IPS-15b (cell line): ENCODE results near the gene QRICH1.
A peak's percentile ranks its signal among the peaks of the same experiment; 100 is the strongest.

Experiments
- H3K27me3 ChIP-seq: one replicate; pipeline ENCODE4 v1.6.1; 2013; ENCODE audit warnings: low read length; ENCODE audit not compliant: control insufficient read depth, insufficient read depth
- H3K36me3 ChIP-seq: one replicate; pipeline ENCODE4 v1.6.1; 2013; ENCODE audit warnings: low read length; ENCODE audit not compliant: control insufficient read depth, insufficient read depth
- H3K4me1 ChIP-seq: one replicate; pipeline ENCODE4 v1.6.1; 2013; ENCODE audit warnings: mild to moderate bottlenecking, low read length; ENCODE audit not compliant: control insufficient read depth, insufficient read depth
- H3K4me3 ChIP-seq: one replicate; pipeline ENCODE4 v1.5.1; 2013; ENCODE audit warnings: low read depth, low read length
- H3K9ac ChIP-seq: one replicate; pipeline ENCODE4 v1.6.1; 2013; ENCODE audit warnings: low read depth, mild to moderate bottlenecking, low read length
- H3K9me3 ChIP-seq: one replicate; pipeline ENCODE4 v1.6.1; 2013; ENCODE audit warnings: mild to moderate bottlenecking, low read length; ENCODE audit not compliant: control insufficient read depth, insufficient read depth

QRICH1 gene

DNA sequence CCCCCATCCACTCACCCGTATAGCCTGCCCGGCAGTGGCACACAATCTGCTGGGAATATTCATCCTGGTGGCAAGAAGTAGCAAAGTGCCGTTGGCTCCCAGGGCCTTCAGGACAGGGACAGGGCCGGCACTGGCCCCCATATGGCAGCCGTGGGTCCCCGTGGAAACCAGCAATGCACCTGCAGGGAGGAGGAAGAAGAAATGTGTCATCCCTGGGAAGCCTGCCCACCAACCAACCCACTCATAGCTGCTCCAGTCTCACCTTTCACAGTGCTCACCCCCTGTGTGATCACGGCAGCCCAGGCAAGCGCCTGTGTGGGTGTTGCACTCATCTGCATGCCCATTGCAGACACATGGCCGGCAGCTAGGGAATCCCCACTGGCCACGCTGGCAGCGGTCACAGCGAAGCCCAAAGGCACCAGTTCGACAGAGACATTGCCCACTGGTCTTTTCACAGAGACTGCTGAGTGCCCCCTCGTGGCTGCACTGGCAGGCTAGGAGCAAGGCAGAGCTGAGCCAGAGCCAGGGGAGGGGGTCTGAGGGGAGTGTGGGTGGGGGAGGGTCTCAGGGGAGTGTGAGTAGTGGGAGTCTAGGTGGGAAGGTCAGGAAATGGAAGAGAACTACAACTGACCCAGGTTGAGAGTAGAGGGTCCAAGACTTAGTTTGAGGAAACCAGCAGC, 31.3 kb upstream of the QRICH1 start:
- no peak overlapping the region for H3K4me3 ChIP-seq
- no peak overlapping the region for H3K9ac ChIP-seq
- H3K4me1 ChIP-seq = no peaks in the 10 kb centered on the region
- H3K27me3 ChIP-seq = no peaks in the 10 kb centered on the region
- H3K36me3 ChIP-seq = peaks cover 41% of the 10 kb centered on the region
- H3K9me3 ChIP-seq = no peaks in the 10 kb centered on the region

DNA sequence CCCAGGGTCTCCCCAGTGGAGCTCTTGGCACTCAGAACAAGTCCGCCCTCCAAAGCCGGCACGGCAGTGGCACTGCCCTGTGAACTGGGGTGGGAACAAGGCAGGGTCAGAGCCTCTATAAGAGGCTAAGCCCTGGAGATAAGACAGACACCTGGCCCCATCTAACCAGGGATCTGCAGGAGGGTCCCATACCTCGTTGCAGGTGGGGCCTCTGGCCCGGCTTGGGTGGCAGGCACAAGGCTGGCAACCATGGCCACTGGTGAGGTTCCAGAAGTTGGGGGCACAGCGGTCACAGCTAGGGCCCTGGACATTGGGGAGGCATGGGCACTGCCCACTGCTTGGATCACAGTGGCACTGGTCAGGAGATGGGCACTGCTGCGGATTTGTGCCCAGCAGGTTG, 30.3 kb upstream of the QRICH1 start:
- Histone ChIP-seq H3K36me3 (peaks cover 40% of the 10 kb centered on the region), H3K4me3 (no peak overlapping the region), H3K4me1 (peaks cover 5% of the 10 kb centered on the region), H3K27me3 (no peaks in the 10 kb centered on the region), H3K9ac (no peak overlapping the region), H3K9me3 (no peaks in the 10 kb centered on the region)

DNA sequence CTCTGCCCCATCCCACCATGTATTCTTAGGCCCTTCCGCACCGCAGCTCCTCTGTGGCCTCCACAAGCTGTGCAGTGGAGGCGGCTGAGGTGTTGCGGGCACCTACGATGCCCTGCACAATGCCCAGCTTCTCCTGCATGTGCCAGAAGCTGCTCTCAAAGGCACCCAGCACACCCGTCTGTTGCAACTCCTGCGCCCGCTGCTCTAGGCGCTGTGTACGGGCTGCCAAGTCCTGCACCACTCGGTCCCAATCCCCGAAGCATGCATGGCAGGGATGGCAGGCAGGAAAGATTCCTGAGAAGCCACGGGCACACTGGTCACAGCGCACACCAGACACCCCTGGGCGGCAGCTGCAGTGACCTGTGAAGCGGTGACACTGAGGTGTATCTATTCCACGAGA, 29.8 kb upstream of the QRICH1 start:
- no peaks in the 10 kb centered on the region for H3K9me3 ChIP-seq
- no peaks in the 10 kb centered on the region for H3K27me3 ChIP-seq
- H3K9ac ChIP-seq = no peak overlapping the region
- H3K4me3 ChIP-seq = no peak overlapping the region
- H3K36me3 ChIP-seq = peaks cover 42% of the 10 kb centered on the region
- peaks cover 5% of the 10 kb centered on the region for H3K4me1 ChIP-seq

DNA sequence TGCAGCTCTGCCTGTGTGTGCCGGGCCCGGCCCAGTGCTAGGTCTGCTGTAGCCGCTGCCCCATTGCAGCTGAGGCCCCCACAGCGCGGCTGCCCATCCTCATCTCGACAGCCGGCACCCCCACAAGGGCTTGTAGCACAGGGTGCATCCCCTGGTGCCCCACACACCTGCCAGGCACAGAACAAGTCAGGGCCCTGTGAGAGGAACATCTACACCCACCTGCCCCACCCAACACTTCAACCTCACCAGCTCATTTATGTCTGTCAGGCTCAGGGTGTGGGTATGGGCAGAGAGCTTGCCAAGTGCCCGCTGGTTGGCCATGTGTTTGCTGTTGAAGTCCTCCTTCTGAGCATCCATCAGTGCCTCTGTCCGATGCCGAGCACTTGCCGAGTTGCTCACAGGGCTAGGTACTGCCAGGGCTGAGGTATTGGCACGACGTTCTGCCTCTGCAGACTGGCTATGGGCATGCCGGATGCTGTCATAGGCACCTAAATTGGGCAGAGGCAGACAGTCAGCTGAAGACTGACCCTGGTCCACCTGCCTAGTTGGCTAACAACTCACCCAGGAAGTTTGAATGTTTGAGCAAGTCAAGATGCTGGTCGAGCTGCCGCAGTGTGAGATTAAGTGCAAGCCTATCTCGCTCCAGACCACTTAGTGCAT, 29.1 kb upstream of the QRICH1 start:
- Histone ChIP-seq H3K36me3 (peaks cover 43% of the 10 kb centered on the region), H3K4me1 (peaks cover 5% of the 10 kb centered on the region), H3K27me3 (no peaks in the 10 kb centered on the region), H3K4me3 (no peak overlapping the region), H3K9me3 (no peaks in the 10 kb centered on the region), H3K9ac (no peak overlapping the region)

DNA sequence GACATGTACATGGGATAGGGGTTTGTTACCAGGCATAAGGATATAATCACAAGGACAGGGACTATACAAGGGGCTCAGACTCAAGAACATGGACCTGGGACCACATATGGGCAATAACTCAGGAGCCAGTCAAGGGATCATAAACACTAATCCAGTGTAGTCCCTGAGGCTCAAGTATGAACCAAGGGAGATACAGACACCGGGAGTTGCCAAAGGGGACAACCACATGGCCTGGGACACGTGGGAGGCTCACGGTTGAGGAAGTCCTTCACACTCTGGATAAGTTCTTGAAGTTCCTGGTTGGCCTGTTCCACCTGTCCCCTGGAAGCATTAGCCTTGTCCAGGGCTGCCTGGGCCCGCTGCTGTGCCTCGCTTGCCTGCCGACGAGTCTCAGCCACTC, 28.6 kb upstream of the QRICH1 start:
- Histone ChIP-seq H3K9ac (no peak overlapping the region), H3K36me3 (peaks cover 49% of the 10 kb centered on the region), H3K27me3 (no peaks in the 10 kb centered on the region), H3K9me3 (no peaks in the 10 kb centered on the region), H3K4me3 (no peak overlapping the region), H3K4me1 (peaks cover 5% of the 10 kb centered on the region)

DNA sequence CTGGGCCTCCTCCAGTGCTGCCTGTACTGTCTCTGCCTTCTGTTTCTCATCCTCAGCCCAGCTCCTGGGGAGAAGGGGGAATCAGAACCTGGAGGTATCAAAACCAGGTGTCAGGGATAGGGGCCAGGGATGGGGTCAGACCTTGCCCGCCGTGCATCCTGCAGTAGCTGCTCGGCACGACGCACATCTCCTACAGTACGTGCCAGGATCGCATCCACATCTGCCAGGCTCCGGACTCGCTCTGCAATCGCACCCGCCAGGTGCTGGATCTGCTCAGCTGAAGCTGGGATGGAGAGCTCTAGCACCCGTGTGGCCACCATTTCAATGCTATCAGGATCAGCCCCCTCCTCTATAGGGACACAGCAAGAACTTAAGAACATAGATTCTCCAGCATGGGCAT, 28.2 kb upstream of the QRICH1 start:
- Histone ChIP-seq H3K36me3 (peaks cover 53% of the 10 kb centered on the region), H3K4me3 (no peak overlapping the region), H3K27me3 (no peaks in the 10 kb centered on the region), H3K9me3 (no peaks in the 10 kb centered on the region), H3K4me1 (peaks cover 5% of the 10 kb centered on the region), H3K9ac (no peak overlapping the region)

DNA sequence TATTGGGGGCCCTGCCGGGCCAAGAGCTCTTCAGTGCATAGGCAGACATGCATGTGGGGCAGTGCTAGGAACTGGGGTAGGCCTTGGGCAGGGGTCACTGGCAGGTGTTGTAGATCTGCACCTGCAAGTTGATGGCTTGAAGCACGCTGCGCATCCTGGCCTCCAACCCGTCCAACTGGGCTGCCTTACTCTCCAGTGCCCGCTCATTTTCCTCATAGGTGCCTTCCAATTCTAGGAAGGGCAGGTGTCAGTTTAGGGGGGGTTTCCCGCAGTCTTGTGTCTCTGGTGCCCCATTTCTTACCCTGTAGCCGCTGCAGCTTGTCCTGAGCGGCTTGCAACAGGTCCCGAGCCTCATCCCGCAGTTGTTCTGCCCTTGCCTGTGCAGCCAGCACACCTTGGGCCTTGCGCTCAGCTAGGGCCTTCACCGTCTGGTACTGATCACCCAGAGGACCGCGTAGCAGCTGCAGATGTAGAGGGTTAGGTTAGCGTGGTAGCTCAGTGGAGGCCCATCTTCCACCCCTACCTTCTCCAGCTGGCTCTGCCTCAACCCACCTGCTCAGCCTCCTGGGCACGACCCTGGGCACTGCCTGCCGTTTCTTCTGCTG, 27.4 kb upstream of the QRICH1 start:
- Histone ChIP-seq H3K9me3 (no peaks in the 10 kb centered on the region), H3K4me1 (peaks cover 5% of the 10 kb centered on the region), H3K27me3 (no peaks in the 10 kb centered on the region), H3K4me3 (peak overlapping the region; percentile 37), H3K9ac (peak overlapping the region; percentile 85), H3K36me3 (peaks cover 60% of the 10 kb centered on the region)

DNA sequence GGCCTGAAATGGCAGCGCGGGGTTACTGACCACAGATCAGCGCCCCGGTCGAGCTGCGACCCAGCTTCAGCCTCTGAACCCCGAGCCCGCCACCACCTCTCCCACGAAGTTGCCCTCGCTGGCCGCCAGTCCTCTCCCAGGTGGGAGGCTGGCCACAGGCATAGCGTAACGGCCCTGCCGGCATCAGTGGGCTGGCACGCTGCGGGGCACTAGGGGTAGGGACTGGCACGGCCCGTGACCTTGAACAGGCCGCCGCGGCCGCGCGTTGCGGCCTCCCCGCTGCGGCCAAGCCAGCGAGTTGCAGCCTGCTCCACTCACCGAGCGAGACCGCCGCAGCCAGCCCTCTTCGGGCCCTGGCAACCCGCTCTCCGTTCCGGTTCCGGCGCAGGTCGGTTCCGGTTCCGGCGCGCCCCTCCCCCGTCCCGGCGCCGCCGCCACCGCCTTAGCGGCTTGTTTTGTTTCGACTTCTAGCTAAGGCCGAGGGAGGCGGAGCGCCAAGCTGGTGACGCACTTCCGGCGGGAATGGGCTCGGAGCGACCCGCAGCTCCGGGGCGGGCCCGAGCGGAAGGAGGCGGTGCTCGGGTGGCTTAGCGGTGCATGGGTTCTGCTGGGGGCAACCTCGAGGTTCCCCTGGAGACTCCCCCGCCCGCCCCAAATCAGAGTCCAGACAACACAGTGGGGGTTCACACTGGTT, 26.7 kb upstream of the QRICH1 start, which contains the start of gene USP19:
Gene USP19, minus strand, starts transcription at position 386 of the 694 bp plus-strand sequence. CDS start 1,678 bp downstream, outside the sequence.
- Histone ChIP-seq H3K27me3 (no peaks in the 10 kb centered on the region), H3K4me3 (peak within 1 kb of the TSS; percentile 95), H3K36me3 (peaks cover 66% of the 10 kb centered on the region), H3K9me3 (no peaks in the 10 kb centered on the region), H3K4me1 (peaks cover 5% of the 10 kb centered on the region), H3K9ac (peak within 1 kb of the TSS; percentile 94)

DNA sequence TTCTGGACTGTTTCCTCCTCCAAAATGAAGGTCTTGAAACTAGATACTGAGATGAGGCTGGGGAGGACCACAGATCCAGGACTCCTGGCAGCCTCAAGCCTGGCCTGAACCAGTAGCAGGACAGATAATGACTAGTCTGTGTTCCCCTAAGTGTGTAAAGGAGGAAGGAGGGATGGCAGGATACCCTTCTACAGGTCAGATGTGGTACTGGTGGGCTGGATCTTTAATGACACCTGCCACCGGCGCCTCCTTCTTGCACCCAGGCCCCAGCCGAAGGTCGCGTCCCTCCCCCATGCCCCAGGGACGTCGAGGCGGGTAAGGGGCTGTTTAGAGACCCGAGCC, 26.2 kb upstream of the QRICH1 start:
- Histone ChIP-seq H3K36me3 (peaks cover 70% of the 10 kb centered on the region), H3K27me3 (no peaks in the 10 kb centered on the region), H3K4me1 (peaks cover 5% of the 10 kb centered on the region), H3K9ac (peak overlapping the region; percentile 94), H3K4me3 (peak overlapping the region; percentile 95), H3K9me3 (no peaks in the 10 kb centered on the region)

DNA sequence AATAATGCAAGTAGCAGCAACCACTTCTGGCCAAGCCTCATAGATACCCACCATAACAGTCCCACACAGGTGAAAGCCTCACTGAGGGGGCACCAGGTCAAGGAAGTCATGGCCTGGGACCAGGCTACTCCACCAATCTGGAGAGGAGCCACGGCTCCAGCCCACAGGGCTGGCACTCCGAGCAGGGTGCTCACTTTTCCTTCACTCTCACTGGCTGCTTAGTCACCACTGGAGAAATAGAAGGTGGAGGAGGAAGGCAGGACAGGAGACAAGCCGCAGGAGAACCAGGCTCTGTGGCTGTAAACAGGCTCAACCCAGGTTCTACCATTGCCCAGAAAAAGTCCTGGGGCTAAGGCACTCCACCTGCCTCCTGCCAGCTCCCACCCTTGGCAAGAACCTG, 25.6 kb upstream of the QRICH1 start:
- H3K36me3 ChIP-seq = peaks cover 70% of the 10 kb centered on the region
- no peaks in the 10 kb centered on the region for H3K27me3 ChIP-seq
- peak overlapping the region; percentile 95 for H3K4me3 ChIP-seq
- no peak overlapping the region for H3K9ac ChIP-seq
- H3K9me3 ChIP-seq = no peaks in the 10 kb centered on the region
- H3K4me1 ChIP-seq = peaks cover 5% of the 10 kb centered on the region

DNA sequence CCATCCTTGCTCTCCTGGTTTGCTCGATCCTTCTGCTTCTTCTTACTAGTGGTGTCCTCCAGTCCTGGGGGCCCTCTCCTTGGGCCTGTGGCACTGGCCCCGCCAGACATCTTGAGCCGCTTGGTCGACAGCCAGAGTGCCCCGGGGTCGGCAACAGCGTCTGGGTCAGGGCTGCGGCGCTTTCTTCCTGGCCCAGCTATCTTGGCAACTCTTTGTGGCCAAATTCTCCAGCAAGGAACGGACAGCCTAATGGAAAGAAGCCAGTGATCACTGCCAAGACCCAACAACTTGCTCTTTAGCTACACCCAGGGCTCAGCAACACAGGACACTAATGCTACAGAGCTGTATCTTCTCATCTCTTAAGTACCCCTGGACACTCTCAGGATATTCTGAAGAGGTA, 25.2 kb upstream of the QRICH1 start:
- H3K9ac ChIP-seq = no peak overlapping the region
- H3K36me3 ChIP-seq = peaks cover 70% of the 10 kb centered on the region
- H3K4me3 ChIP-seq = no peak overlapping the region
- H3K9me3 ChIP-seq = no peaks in the 10 kb centered on the region
- no peaks in the 10 kb centered on the region for H3K27me3 ChIP-seq
- peaks cover 5% of the 10 kb centered on the region for H3K4me1 ChIP-seq
